Stimulated activated CD8-positive, alpha-beta memory T cell treated with anti-CD3 and anti-CD28 coated beads, Interleukin-7, amount 100 ng/mL, for 48 hours (primary cell): ENCODE results near the gene CHD2.

Experiments
- DNase-seq, 2 donors: peaks; one replicate each; pipeline ENCODE4 v3.0.0-alpha.2; 2020; ENCODE audit warnings: low read depth in 1 of 2; ENCODE audit errors: extremely low read depth in 1 of 2

Gene CHD2

DNA sequence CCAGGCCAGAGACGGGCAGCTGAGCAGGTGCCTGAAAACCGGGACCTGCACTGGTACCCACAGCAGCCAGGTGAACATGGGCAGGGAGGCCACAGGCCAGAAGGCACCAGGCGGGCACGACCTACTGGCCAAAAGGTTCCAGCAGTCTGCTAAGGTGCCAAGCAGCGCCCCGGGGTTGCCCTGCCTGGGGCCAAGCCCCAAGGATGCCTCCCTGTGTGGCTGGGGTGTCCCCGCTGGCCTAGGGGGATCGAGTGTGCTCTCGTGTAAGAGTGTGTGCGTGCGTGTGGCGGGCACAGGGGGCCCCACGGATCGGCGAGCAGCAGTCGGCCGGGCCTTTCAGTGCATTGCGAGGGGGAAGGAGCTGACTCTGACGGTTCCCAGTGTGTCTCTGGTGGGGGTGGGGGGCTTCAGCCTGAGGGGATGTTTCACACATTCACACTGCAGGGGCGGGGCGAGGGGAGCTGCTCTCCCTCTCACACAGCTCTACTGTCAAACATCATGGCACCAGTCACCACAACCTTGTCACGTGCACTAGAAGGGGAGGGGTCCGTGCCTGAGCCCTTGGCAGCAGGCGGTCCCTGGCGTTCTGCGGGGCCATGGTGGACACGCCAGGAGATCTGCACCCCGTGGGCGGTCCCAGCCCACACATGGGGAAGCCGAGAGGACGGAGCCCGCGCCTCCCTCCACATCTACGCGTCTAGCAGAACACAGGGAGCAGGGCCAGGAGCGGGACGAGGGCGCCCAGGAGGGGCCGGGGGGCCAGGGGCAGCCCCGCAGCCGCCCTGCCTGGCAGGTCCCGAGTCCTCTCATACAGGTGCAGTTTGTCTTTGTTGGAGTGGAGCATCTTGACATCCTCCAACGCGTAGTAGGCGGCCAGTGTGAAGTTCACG lies 144.4 kb downstream of the CHD2 start:
- no peak for DNase-seq

DNA sequence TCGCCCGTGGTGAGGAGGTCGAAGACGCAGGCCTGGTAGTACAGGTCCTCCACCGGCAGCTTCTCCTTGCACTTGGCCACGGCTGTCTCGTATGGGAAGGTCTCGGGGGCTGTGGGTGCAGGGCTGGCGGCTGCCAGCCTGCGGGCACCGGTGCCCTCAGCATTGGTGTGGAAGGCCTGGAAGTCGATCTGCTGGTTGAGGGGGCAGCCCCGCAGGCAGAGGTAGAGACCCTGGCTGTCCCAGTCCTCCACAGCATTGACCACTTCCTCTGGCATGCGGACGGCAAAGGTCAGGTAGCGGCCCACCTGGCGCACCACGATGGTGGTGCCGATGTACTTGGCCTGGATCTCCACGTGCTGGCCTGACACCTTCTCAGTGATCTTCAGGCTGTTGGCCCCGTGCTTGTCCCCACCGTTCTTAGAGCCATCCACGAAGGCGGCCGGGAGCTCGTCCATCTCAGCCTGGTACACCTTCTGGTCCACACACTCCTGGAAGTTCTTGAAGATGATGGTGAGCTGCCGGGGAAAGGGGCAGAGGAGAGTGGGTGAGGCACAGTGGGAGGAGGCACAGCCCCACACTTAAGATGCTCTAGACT lies 145.2 kb downstream of the CHD2 start:
- no peak for DNase-seq

DNA sequence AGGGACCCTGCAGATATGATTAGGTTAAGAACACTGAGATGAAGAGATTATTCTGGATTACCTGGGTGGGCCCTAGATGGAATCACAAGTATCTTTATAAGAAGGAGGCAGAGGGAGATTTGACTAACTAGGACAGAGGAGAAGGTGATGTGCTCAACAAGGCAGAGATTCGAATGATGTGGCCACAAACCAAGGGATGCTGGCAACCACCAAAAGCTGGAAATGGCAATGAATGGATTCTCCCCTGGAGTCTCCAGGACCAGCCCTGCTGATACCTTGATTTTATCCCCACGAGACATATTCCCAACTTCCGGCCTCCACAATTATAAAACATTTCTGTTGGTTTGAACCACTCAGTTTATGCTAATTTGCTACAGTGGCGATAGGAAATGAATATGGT lies 146.0 kb downstream of the CHD2 start:
- no peak for DNase-seq

GRCh38 chr15:93046721-93047120 lies 146.6 kb downstream of the CHD2 start:
- no peak for DNase-seq

DNA sequence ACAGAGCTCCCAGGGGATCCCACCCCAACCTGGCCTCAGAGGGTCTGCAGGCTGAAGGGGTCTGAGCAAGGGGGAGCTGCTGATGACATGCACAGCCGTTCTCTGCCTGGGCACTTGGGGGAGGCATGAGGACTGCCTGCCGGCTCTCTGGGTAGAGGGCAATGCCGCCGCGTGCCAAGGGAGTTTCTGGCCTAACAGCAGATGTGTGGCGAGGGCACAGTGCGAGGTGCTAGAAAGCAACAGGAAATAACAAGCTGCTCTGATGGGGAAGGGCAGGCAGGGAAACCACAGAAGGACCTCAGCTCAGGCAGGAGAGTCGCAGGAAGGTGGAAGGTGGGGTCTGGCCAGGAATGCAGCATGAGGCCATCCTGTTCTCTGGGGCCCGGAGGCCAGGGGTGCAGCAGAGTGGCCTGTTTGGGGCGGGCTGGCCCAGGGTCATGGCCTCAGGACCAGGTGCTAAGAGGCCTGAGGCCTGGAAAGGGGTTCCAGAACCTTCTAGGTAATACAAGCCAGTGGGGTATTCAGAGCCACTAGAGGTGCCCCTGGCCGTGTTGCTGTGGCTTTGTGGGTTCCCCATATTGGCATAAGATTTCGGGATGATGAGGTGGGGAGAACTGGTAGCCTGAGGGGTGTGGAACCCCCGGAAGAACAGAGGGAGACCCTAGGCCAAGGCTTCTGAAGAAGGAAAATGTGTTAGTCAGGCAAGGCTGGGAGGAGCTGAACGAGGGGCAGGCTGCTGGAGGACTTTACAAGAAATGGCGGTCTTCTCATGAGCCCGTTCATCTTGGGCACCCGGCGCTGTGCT lies 147.7 kb downstream of the CHD2 start:
- DNase-seq, result no peak

- no peak for DNase-seq
Observed at GRCh38 chr15:93048426-93048721, 148.2 kb downstream of the CHD2 start.

DNA sequence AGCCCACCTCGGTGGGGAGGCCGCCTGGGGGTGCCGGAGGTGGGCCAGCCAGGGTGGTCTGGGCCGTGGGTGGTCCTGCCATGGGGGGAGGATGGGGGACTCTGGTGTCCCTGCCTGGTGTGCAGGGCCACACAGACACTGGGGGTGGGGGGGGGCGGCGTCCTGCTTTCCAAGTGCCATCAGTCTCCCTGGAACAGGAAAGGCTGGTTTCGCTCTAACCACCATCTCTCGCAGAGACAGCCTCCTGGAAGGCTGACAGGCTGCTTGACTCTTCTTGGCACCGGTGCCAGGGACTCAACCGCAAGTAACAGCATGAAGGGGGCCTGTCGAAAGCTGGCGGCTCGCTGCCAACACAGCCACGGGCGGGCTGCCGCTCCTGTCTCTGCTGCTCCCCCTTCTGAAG lies 148.6 kb downstream of the CHD2 start:
- no peak for DNase-seq

DNA sequence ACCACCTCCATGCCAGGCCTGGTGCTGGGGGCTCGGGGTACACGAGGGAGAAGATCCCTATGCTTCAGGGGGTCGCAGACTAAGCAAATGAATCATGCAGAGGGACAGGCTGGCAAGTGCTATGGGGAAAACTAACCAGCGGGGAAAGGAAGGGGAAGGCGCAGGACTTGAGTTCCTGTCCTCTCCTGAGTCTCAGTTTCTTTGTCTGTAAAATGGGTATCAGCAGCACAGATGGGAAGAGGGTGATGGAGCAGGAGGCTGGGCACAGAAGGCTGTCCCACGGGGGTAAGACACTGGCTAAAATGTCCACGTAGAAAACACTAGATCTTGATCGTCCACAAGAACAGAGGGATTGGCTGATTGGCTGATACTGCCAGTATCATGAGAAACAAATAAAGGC lies 149.1 kb downstream of the CHD2 start:
- DNase-seq, result no peak

- DNase-seq, result no peak
Observed at GRCh38 chr15:93049914-93050578, 149.9 kb downstream of the CHD2 start.

DNA sequence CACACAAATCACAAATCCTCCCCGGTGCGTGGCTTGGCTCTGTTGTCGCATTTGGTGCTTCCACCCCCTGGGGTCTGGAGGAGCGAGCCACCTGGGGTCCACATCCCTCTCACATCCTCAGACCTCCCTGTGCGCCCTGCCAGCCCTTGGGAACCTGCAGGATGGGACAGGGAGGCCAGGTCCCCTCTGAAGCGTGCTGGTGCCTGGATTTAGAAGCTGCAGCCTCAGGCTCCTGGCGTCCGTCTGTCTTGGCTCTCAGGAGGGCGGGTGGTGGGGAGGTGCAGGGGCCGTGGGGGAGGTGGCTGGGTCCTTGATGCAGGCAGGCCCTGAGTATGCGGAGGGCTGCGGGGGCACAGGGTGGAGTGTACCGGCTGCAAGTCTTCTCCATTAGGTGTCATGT lies 150.5 kb downstream of the CHD2 start:
- no peak for DNase-seq

GRCh38 chr15:93051236-93052089 lies 151.3 kb downstream of the CHD2 start:
- DNase-seq, result no peak

GRCh38 chr15:93052090-93052879 lies 152.2 kb downstream of the CHD2 start:
- DNase-seq, result no peak

- no peak for DNase-seq
Observed at GRCh38 chr15:93055211-93055610, 155.1 kb downstream of the CHD2 start.

DNA sequence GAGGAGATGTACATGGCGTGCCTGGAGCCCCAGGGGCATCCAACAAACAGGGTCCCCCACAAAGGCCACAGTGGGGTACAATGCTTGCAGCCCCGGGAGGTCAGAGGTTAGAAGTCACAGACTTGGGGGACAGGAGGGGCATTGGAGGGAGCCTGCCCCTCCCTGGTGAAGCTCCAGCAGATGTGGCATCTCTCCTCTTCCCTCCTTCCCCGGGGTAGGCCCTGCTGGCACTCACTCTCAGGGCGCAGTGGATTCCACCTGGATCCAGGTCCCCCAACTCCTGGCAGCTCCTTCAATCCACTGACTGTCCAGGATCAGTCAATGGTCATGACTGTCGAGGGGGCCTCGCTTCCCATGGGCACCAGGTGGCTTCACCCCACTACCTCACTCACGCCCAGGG lies 156.7 kb downstream of the CHD2 start:
- DNase-seq, result no peak

DNA sequence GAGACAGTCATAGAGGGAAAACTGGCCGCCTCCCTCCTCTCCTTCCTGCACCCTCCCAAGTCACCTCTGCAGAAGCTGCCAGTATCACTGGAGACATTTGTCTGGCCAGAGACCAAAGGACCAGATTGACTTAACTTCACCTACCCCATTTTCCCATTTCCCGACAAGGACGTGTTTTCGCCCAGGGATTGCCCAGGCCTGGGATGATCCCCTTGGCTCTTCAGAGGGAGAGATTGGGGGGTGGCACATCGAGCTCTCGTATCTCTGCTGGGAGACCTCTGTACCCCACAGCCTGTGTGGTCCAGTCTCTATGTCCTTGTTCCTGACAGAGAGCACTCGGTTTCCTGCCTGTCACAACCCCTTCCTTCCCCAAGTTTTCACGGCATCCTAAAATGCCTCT lies 157.5 kb downstream of the CHD2 start:
- no peak for DNase-seq

DNA sequence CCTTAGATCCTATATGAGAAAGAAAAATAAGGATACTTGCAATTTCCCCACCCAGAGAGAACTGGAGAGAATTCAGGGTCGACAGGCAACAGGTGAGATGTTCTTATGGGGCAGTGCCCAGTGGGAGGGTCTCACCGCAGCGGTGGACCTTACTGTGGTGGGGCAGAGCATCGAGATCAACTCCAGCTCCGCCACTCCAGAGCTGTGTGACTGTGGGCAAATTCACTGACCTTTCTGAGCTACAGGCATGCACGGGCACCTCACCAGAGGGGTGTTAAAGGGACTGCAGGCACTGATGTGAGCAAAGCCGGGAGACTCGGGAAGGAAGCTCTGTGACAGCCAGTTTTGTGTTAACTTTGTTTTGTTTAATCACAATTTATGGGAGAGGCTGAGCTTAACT lies 158.0 kb downstream of the CHD2 start:
- no peak for DNase-seq

- DNase-seq, result no peak
Observed at GRCh38 chr15:93058904-93059427, 158.8 kb downstream of the CHD2 start.

DNA sequence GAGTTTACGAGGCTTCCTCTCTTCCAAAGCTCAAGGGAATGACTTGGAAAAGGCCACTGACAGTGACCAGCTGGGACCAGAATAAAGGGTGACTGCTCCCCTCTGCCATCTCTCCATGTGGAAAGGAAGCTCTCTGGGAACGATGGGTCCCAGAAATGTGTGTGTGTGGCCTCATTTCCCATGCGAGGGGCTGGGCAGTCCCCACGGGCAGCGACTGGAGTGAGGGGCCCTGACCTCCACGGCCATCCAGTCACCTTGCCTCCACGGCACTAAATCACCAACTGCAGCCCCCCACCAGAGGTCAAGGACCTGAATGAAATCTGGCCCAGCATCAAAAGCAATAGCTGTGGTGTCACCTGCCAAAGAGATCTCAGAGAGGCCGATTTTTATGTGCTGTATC lies 159.3 kb downstream of the CHD2 start:
- no peak for DNase-seq
